ENCODE results near the gene FRMD4A. TPM values are rescaled to one million over a fixed set of nuclear protein-coding genes. Genes with fewer than 3 reads are reported as not detected.
"Not testable (repeated sequence)": the region's sequence is repeated elsewhere in the genome, so short reads cannot be mapped to it uniquely, and the experiment has no call there.

The FRMD4A gene
- polyA plus RNA-seq, 4 donors: 59.5 to 85.2 (median 76.5) TPM

DNA sequence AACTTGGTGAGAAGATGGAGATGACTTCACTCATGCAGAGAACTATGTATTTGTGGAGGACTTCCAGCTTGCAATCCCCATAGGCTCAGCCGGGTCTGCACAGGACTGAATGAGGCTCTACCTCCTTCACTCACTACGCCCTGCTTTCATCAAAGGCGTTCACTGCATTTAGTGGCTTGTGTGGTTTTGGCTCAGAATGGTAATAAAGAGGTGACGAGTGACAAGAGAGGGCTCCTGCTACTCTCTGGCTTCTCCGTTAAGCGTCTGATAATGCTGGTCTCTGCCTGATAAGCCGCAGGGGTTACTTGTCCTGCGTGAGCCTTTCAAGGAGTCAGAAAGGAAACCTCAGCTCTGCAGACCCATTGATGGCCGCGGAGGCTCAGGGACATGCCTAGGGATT lies 400.6 kb downstream of the FRMD4A start:
- DNase-seq (ENCODE audit: low read depth in 4 of 4, low spot score in 3 of 4): no peak

GRCh38 chr10:13928451-13928850 lies 402.3 kb downstream of the FRMD4A start:
- DNase-seq (ENCODE audit: low read depth in 4 of 4, low spot score in 3 of 4): no peak

DNA sequence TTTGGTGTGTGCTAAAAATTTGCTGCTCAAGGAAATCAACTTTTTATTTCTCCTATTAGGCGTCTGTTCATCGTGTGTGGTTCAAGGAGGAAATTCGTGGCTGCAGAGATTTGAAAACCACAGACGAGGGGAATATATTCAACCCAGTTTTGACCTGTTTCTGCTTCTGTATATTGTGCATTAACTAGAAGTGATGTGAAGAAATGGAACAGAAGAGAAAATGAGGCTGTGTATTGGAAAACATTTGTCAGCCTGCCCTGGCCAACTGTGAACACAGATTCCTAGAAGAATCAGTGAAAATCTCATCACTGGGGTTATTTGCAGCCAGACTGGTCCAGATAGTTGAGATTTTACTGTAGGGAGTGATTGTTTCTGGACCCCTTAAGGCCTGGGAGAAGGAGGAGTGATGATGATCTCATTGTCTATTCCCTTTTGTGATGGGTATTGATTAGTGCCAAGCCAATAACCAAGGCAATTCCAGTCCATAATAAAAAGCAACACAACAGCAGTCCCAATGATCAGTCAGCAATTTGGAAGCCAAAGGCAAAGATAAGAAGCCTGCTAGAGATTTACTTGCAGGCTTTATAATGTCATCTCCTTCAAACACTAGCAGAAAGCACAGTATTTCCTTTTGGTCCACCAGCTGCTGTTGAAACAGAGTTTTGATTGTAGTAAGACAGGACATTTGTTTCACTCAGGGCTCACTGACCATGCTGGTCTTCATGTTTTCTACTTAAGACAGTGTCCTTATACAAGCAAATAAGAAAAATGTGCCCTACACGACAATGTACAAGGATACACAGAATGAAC lies 404.5 kb downstream of the FRMD4A start:
- DNase-seq (ENCODE audit: low read depth in 4 of 4, low spot score in 3 of 4): no peak

- DNase-seq (ENCODE audit: low read depth in 4 of 4, low spot score in 3 of 4): no peak
These were observed 406.5 kb downstream of the FRMD4A start for GRCh38 chr10:13924040-13924725.

DNA sequence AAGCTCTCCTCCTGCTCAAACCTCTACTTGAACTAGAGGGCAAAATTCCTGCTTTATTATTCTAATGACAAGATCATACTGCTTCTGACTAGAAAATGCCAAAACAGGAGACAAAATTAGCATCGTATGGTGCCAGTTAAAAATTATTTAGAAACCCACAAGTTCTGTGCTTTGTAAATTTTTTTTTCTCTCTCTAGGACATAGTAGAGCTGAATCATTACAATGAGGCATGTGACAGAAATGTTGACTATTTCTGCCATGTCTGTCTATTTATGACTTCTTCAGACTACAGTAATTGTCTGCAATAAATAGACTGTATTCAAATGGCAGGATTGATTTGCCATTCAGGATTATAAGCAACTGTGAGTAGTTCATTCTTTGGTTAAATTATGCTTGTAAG lies 408.1 kb downstream of the FRMD4A start:
- DNase-seq (ENCODE audit: low read depth in 4 of 4, low spot score in 3 of 4): no peak

DNA sequence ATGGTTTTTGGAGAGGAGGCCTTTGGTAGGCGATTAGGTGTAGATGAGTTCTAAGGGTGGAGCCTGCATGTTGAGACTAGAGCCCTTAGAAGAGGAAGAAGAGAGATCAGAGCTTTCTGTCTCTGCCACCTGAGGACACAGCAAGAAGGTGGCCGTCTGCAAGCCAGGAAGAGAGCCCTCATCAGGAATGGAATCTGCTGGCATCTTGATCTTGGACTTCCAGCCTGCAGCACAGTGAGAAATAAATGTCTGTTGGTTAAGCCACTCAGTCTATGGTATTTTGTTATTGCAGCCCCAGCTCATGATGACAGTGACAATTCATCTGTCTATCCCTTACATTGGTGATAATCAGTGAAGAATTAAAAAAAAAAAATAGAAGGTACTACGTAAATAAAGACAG lies 408.8 kb downstream of the FRMD4A start:
- DNase-seq (ENCODE audit: low read depth in 4 of 4, low spot score in 3 of 4): no peak

DNA sequence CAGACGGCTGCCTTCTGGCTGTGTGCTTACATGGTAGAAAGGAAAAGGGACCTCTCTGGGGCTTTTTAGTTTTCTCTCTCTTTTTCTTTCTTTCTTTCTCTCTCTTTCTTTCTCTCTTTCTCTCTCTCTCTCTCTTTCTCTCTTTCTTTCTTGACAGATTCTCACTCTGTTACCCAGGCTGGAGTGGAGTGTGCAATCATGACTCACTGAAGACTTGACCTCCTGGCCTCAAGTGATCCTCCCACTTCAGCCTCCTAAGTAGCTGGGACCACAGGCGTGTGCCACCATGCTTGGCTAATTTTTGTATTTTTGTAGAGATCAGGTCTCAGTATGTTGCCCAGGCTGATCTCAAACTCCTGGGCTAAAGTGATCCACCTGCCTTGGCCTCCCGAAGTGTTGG lies 409.6 kb downstream of the FRMD4A start:
- not testable (repeated sequence) for DNase-seq (ENCODE audit: low read depth in 4 of 4, low spot score in 3 of 4)

GRCh38 chr10:13920465-13920864 lies 410.3 kb downstream of the FRMD4A start:
- DNase-seq (ENCODE audit: low read depth in 4 of 4, low spot score in 3 of 4): no peak

DNA sequence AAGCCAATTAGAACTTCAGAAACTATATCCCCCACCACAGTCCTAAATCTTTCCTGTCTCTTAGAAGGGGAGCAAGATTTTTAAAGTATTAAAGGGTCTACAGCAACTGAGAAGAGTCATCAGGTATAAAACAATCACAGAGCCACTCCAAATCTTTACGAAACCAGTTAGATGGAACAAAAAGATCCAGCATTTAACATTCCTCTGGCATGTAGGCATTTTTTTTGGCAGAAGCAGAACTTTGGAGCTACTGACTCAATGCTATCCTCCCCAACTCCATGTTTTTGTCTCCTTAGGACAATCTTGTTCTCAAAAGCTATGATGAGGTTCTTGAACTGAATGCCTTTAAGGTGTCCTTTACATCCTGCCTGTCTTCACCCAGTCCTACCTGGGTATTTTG lies 410.7 kb downstream of the FRMD4A start:
- DNase-seq (ENCODE audit: low read depth in 4 of 4, low spot score in 3 of 4): no peak

DNA sequence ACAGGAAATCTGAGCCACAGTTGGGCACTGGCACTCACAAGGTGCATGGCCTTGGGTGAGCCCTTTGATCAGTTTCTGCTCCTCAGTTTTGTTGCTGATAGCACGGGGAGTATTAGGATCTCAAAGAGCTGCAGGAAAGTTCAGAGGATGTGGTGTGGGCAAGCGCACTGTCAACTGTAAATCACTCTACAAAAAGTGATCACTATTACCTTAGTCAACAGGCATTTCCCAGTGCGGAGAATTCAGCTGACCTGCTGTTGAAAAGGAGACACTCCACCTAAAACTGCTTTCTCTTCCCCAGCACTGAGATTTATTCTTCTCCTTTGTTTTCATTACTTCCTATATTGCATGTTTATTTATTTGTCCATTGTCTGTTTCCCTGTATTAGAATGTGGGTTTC lies 412.9 kb downstream of the FRMD4A start:
- DNase-seq (ENCODE audit: low read depth in 4 of 4, low spot score in 3 of 4): no peak

DNA sequence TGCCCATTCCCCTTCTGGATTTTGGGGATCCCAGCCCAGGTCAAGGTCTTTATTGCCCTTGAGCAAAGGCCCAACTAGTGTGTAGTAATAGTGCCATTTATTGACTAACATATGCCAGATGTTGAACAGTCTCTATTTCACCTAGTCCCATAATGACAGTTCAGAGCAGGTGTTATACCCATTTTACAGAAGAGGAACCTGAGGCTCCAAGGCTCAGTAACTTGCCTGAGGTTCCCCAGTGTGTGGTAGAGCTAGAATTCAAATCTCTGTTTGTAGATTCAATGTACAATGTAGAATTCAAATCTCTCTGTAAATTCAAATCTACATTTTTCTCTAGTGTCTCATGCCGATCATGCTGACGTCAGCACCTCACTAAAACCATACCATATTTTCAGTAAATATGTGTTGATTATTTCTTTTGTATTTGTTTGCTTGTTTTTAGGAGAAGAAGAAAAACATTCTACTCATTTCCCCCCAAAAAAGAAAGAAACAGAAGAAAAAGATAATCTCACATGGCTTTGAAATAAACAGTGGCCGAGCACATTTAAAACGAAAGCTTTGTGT lies 414.3 kb downstream of the FRMD4A start:
- no peak for DNase-seq (ENCODE audit: low read depth in 4 of 4, low spot score in 3 of 4)

- DNase-seq (ENCODE audit: low read depth in 4 of 4, low spot score in 3 of 4): no peak
These were observed 415.0 kb downstream of the FRMD4A start for GRCh38 chr10:13915710-13916109.

DNA sequence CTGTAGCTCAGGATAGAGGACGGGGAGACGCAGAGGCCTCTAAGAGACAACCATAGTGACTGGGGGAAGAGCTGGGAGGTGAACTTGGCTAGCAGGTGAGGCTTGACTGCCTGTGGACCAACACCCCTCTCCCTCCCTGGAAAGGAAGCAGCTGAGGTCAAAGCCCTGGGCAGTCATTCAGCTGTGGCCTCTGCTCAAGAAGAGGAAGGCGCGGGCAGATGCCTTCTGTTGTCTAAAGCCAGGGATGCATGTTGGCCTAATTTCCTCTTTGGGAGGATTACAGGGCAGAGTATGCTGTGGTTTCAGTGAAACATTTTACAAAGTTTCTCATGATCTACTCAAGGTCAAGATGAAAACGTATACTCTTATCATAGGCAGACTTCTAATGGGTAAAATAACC lies 416.8 kb downstream of the FRMD4A start:
- no peak for DNase-seq (ENCODE audit: low read depth in 4 of 4, low spot score in 3 of 4)

DNA sequence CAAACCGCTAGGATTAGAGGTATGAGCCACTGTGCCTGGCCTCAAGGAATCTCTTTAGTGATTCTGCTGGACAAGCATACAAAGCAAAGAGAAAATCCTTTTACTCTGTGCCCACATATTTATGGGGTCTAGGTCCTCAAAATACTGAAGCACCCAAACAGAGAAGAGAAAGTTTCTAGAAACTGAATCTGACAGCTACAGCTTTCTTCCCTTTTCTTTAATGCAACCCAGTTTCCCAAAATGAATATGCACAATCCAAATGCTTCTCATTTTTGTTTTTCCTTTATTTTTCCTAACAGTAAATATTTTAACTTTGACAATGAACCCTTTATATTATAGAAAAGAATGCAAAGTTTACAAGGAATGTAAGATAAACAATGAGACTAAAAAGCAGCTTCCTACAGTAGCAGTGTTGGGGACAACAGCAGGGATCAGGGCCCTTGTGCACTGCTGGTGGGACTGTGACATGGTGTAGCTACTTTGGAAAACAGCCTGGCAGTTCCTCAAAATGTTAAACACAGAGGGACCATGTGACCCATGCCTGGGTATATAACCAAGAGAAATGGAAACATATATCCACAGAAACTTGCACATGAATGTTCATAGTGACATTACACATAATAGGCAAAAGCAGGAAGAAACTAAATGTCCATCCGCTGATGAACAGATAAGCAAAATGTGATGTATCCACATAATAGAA lies 418.8 kb downstream of the FRMD4A start:
- DNase-seq (ENCODE audit: low read depth in 4 of 4, low spot score in 3 of 4): no peak

DNA sequence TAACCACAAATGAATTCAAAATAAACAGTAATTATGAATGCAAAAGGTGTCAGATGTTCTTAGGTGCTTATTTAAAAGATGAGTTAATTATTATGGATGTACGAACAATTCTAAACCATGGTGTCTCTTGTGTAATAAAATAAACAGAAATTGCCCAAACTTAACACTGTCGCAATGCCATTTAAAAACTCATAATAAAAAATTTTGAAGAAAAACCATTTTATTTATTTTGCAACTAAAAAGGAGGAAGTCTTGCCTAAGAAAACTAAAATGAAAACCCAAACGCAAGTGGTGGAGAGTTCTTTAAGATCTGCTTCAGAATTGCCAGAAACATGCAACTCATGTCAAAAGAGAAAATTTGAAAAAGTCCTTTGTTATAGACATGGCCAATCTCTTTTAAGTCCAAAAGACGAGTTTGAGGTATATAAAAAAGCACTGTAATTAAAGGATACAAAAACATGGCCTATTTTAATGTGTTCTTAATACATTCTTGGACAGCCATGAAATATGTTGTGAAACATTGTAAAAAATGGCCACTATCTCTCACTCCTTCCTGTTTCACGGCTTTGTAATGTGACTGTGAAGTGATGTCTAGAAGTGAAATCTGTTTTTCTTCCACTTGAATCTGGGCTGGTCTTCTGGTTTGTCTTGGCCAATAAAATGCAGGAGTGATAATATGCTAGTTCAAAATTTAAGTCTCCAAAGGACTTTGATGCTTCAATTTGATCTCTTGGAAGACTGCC lies 421.0 kb downstream of the FRMD4A start:
- no peak for DNase-seq (ENCODE audit: low read depth in 4 of 4, low spot score in 3 of 4)

DNA sequence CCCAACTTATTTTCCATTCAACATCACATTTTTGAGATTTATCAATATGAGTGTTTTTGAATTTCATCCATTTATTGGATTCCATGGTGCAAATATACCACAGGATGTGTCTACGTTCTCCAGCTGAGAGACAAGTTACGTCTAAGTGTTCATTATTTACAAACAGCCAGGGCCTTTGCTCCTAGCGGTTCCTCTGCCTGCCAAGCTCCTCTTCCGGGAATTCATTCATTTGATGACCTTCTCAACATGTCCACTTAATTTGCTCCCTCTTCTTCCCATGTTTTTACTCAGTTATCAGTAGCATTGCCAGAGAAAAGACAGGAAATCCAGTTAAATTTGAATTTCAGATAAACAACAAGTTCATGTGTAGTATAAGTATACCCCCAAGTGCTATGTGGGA lies 422.2 kb downstream of the FRMD4A start:
- DNase-seq (ENCODE audit: low read depth in 4 of 4, low spot score in 3 of 4): no peak

- no peak for DNase-seq (ENCODE audit: low read depth in 4 of 4, low spot score in 3 of 4)
These were observed 423.2 kb downstream of the FRMD4A start for GRCh38 chr10:13907570-13907969.

- DNase-seq (ENCODE audit: low read depth in 4 of 4, low spot score in 3 of 4): no peak
These were observed 425.4 kb downstream of the FRMD4A start for GRCh38 chr10:13905281-13905680.

GRCh38 chr10:13904064-13904463 lies 426.7 kb downstream of the FRMD4A start:
- no peak for DNase-seq (ENCODE audit: low read depth in 4 of 4, low spot score in 3 of 4)

- no peak for DNase-seq (ENCODE audit: low read depth in 4 of 4, low spot score in 3 of 4)
These were observed 427.7 kb downstream of the FRMD4A start for GRCh38 chr10:13902868-13903587.
